Stimulated activated CD4-positive, alpha-beta T cell treated with anti-CD3 and anti-CD28 coated beads, Interleukin-15, amount 100 ng/mL, for 1 hour (primary cell): Measurements from ENCODE around the gene MAGI2.

Source experiments
- DNase-seq, 2 donors: peaks; one replicate each; pipeline ENCODE4 v3.0.0-alpha.2; 2020; ENCODE audit warnings: low read depth in 1 of 2, low spot score in 1 of 2

MAGI2 gene

DNA sequence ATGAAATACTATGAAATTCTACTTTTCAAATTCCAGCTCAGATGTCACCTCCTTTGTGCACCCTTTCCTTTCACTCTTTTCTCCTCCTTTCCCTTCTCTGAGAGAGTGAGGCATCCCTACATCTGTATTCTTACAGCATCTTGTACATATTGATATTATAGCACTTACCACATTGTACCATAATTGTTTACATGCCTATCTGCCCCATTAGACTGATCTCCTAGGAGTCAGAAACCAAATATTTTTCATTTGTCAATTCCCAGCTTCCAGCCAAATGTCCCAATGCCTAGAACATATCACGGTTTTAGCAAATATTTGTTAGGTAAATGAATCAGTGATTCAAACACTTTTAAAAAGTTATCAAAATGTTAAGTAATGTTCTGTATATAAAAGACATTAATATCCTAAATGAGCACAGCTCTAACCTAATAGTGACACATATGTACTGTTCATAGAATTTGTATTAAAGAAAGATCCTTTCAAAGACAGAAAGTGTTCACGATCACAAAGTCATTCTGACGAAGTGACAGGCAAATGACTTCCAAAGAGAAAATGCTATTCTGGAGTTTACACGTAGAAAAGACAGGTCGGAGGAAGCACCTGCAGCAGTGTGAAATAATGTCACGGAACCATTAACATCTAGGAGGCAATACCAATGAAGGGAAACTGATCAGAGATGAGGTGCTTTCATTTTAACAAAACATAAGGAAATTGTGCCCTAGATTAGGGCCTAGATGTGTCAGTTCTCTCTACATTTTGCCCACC, 774.2 kb downstream of the MAGI2 start:
- no peak for DNase-seq

DNA sequence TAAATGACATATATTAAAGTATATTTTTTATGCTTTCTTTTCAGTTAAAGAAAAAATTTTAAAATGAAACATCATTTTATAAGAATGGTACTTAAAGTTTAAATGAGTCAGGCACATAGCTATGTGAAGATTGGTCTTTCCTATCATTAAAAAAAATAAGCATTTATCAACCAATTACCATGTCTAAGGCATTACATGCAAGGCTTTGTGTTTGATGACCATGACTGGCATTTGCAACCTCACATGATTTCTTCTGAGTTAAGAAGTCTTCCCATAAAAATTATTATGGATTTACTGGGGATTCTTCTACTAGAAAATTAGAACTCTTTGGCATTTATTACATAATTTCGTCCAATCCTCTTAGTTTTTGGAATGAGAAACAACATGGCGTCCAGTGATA, 776.1 kb downstream of the MAGI2 start:
- DNase-seq: no peak

DNA sequence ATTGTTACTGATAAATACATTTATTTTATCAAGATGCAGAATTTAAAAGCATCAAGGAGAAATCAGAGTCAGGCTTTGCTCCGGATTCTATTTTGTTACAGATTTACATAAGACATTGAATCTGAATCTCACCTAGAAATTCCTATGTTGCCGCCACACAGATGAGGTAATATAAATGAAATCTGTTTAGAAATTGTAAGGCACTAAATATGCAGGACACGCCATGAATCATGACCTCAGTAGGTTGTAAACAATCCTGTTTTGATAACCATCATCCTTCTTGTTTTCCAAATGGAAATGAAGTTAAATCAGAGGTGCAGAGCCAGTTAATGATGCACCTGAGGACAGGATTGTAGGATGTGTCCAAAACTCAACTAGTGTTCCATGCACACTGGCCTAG, 778.0 kb downstream of the MAGI2 start:
- DNase-seq: no peak

DNA sequence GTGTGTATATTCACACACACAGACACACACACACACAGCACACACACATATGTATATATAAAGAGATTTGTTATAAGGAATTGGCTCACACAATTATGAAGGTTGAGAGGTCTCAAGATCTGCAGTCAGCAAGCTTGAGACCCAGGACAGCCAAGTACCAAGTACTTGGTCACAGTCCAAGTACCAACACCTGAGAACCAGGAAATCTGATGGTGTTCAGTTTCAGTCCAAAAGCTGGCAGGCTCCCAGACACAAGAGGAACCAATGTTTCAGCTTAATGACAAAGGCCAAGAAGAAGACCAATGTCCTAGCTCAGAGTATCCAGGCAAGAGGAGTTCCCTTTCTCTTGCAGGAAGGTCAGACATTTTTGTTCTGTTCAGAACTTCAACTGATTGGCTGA, 780.2 kb downstream of the MAGI2 start:
- no peak for DNase-seq

DNA sequence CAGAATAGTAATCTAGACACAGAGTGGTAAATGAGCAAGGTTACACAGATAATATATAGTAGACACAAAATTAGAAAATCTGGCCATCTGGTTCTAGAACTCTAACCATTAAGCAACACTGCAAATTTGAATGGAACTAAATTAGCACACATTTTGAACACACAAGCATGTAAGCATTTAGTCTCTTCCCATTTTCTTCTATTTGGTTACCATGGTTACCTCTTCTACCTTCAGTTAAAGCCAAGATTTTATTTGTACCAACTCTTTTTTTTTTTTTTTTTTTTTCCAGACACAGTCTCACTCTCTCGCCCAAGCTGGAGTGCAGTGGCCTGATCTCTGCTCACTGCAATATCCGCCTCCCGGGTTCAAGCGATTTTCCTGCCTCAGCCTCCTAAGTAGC, 790.5 kb downstream of the MAGI2 start:
- DNase-seq: no peak

DNA sequence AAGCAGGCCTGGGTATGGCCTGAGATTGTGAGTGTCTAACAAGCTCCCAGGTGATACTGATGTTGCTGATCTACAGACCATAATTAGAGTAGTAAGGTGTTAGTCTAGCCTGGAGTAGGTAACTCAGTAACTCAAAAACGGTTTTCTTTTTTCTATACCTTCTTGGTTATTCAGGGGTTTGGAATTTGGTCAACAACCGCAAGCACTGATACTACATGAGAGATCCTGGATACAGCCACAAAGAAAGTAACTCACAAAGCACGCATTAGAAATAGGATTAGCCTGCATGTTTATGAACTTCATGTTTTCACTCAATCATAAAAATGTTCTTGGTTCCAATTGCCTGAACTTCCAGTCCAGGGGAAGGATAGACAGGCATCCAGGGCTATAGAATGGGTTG, 803.5 kb downstream of the MAGI2 start:
- DNase-seq: no peak

DNA sequence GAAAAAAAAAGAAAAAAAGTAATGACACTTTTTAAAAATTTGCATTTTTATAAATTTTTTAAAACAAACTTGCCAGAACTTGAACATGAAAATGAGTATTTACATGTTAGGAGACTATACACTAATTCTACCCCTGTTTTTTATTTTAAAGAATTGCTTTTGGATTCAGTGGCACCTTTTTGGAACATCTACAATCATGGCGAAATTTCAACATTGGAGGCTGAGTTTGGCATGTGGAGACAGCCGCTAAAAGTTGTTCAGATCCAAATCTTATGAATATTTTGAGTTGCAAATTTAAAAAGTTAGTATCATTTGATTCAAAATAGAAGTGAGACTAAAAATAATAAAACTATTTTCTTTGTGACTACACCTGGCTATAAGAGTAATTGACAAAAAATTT, 804.2 kb downstream of the MAGI2 start:
- DNase-seq: no peak

DNA sequence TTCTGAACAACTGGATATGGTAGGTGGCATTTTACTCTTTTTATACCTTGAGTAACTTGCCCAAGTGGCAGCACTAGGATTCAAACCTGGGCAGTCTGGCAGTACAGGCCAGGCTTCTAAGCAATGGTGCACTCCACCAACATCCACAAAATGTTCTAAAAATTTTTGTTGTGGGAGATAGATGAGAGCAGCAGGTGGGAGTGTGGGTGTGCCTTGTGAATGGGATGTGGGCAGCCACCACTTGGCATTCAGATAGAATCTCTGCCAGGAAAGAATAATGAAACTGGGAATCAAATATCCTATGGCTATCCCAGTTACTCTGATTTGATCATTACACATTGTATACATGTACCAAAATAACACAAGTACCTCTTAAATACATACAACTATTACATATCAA, 810.7 kb downstream of the MAGI2 start:
- DNase-seq: no peak

DNA sequence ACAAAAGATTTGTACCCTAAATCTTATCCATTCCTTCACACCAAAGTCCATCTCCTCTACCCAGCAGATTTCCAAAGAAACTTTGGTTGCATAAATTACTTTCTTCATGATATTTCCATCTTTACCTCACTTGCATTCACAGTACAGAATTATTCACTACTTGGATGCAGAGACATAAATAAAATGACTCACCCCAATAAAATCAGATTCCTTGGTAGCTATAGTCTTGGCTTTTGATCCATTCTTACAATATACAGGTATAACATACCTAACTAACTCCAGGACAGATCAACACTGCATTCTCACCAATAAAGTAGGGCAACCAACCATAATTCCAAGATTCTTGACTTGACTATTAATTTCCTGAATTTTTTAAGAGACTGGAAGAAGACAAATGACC, 815.1 kb downstream of the MAGI2 start:
- DNase-seq: no peak

DNA sequence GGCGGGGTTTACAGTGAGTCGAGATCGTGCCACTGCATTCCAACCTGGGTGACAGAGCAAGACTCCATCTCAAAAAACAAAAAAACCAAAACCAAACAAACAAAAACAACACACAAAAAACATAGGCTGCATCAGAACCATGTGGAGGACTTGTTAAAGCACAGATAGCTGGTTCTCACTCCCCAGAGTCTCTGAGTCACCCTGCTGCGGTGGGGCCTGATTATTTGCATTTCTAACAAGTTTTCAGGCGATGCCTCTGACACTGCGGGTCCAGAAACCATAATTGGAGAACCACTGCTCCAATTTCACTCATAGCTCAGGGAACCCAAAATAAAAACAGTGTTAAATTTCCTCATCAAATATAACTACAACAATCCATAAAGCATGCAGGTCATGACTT, 816.7 kb downstream of the MAGI2 start:
- no peak for DNase-seq

DNA sequence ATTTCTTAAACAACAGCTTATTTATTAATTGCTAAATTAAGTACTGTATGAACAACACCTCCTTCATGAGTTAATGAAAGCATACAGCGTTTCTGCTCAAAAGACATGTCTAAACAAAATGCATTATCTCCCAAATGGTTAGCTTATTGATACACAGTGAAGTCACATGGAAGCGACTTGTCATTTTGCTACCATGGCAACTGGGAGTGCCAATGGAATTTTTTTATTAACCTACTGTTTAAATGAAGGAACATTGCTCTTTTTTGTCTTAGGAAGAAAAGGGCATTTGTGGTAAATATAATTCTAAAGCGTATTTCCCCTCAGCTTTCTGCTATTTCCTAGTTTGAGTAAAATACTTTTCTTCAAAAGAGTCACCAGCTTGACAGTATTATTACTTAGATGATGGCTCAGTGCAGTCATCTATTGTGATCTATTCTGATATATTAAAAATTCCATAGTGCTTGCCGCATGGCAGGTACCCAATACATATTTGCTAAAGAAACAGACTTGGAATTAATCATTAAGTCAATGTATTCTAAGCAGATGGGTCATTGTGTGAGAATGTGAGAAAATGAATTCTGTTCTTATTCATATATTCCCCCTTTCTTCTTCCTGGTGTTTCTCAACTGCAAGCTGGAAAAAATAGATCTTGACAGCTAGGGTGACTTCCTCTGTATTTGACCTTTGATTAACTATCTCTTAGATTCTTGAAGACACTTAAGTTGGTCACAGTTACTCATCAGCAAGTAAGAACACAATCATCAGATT, 818.3 kb downstream of the MAGI2 start:
- DNase-seq: no peak

DNA sequence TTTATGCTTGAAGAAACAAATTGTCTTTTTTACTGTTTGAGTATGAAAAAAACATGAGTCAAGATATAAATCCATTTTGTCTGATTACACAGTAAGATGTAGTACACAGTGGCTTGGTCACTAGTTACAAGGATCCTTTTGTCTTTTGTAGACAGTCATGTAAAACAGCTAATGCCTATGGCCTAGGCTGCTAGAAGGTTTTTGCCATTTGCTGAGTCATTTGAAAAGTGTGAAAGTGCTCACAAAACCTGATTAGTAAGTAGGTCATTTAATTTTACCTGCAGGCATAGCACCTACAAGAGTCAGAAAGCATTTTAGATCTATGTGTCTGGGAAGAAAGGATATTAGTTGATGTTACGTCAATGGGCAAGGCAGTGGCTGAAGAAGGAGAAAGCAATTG, 819.4 kb downstream of the MAGI2 start:
- no peak for DNase-seq

DNA sequence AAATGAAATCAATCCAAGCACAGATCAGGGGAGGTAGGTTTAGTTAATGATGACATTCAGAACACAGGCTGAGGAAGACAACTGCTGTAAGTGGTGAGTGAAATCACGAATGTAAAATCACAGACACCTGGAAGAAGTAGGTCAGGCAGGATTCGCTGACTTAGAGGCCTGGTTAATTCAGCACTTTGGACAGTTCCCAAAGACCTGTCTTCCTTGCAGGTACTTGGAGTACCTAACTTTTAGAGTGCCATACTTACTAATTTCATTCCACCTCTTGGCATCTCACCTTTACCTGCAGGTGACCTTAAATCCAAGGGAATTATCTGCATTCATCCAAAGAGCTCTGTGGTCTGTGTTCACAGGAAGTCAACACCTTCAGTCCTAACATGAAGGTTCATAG, 832.5 kb downstream of the MAGI2 start:
- DNase-seq: no peak

DNA sequence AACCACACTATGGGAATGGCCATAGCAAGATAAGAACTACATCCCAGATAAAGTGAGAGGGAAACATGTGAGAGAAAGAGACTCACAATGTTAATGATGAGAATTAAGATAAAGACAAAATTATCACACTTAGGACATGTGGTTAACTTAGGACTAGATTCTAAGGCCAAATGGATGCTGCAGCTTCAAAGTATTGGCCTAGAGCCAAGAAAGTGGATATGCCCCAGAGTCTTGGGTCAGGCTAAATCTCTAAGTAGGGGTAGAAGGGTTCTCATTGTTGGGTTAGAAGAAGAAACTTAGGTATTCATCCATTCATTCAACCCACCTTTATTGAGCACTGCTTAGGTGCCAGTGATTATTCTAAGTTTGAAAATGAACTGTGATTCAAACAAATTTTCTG, 836.9 kb downstream of the MAGI2 start:
- no peak for DNase-seq

DNA sequence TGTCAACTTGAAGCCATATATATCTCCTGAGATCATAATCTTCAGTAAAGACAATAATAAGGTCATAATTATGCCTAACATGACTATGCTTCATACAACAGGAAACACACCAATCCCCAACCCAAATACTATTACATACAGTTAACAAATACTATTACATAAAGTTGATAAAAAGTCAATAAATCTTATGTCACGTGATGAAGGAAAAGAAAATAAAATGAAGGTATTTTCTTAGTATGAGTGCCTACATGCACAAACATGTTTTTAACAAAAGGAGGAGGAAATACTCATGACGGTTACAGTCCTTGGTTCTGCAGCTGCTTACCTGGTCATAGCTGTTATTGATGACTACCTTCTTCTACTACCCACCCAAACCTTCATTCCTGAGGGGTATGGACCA, 844.2 kb downstream of the MAGI2 start:
- no peak for DNase-seq

DNA sequence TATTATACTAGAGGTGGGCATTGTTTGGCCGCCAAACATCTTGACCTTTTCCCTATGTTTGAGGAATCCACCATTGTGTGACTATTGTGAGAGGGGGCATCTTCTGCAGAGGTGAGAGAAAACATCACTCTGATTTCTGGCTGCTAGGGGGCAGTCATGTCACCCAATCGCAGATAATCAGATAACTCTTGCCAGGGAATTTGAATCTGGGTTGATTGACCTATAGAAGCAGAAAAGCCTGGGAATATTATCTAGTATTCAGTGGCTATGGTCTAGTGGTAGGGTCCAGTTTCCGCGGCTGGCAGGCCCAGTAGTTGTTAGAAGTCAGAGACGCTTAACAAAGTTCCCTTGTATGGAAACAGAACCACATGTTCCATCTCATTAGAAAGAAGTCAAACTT, 846.4 kb downstream of the MAGI2 start:
- DNase-seq: no peak

DNA sequence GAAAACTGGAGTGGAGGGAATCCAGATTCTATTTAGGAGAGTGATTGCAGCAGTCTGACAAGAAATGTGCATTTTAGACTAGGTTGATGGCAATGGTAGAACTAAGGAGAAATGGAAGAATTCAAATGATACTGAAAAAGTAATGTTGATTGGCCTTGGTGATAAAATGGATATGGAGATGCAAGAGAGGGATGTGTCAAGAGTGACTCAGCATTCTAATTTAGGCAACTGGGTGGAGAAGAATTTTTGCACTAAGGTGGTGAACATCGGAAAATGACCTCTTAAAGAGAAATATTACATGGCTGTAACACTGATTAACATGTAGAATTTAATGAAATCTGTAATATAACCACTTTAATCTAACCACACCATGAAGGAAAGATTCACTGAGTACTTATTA, 848.3 kb downstream of the MAGI2 start:
- no peak for DNase-seq

DNA sequence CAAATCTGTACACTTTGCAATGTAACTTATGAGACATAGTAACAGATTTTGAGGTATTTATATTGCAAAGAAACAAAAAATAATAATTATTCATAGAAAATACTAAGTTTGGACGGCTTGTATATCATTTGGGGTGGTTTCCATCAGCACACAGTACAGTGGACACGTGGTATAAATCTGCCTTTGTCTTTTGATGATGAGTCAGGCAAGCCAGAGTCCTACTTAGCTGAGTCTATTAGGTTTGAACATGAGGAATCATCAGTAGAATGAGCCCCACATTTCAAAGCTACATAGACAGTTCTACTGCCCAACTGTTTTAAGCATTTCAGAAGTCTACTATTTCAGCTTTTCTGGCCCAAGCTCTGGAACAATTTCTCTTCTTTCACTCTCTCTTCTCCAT, 851.7 kb downstream of the MAGI2 start:
- DNase-seq: no peak

DNA sequence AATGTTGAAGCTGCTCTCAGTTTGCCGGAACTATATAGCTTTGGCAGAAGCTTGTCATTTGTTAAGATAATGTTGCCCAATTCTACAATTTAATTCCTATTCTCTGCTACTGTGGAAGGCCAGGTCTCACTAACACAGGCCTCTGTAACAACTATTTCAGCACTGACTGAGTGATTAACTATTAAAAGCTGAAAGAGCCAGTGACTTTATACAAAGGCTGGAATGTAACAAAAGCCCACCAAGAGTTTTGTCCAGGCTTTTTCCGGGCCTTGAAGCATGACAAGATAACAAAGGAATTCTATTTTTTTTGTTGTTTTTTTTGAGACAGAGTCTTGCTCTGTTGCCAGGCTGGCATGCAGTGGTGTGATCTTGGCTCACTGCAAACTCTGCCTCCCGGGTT, 859.3 kb downstream of the MAGI2 start:
- DNase-seq: no peak

DNA sequence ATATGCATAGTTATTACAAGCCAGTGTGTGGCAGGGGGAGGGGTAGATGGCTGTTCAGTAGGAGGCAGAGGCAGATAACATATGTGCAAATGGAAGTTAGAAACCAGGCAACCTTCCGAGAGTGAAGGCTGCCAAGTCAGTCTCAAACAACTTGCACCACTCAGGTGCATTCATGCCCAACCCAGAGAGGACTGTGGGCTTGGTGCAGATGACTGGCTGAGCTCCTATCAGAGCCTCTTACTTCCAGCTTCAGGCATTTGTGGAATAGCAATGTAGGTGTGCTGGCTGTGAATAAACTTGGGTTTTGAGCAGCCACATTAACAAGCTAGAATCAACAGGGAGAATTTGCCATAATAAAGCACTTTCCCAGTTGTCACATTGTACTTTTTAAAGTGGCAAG, 865.1 kb downstream of the MAGI2 start:
- DNase-seq: no peak

DNA sequence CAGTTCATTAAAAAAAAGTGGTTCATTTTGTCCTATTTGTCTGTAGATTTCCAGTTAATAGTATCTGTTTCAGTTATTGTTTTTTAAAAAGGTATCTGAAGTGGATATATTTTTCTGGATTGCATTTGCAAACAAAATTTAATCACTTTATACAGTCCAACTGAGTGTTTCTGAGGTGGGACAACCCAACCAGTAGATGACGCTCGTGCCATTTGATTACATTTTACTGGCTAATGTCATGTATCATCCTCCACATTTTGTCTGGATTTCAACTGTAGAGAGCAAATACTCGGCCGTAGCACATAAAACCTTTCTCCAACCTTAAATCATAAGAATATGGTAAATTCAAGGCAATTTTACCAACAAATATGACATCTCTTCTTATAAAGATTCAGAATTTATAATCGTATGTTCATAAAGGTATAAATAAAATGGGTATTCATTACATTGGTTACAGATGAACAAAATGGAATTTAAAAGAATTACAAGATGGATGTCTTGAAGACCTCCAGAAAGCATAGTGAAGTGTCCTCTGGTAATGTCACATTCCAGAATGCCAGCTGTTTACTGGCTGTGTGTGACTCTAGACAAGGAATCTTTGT, 865.9 kb downstream of the MAGI2 start:
- no peak for DNase-seq

DNA sequence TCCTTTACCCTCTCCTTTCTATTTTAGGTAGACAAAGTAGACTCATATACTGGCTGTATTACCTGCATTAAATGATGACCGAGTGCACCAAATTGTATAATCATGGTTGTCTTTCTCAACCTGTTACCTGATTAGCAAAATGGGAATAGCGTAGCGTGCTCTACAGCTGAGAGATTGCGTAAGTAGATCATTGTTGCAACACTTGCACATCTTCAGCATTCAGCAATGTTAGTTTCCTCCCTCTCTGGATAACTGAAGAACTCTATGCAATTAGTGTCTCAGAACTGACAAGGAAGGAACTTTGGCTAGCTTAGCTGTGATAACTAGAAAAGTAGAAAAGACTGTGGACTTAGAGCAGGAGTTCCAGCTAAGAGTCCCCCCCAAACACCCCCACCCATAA, 867.5 kb downstream of the MAGI2 start:
- no peak for DNase-seq

DNA sequence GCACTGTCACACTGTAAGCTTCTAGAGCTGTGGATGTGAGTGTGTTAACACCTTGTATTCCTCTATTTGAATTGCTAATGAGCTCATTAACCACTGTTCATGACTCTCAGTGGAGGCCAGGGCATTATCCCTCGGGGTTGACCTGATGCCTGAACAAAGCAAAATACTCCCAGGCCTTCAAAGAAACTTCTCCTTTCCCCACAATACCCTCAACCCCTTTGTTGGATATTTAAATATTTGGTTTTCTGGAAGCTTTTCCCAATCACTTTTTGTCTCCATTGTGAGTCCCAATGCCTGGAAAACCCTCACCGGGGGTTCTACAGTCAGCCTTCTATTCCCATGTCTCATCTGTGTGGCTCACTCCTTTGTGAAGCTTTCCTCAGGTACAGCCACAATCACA, 874.8 kb downstream of the MAGI2 start:
- DNase-seq: no peak
